ENCODE data around the gene STRA8.
"Not testable (repeated sequence)": the region's sequence is repeated elsewhere in the genome, so short reads cannot be mapped to it uniquely, and the experiment has no call there.

Gene STRA8

DNA sequence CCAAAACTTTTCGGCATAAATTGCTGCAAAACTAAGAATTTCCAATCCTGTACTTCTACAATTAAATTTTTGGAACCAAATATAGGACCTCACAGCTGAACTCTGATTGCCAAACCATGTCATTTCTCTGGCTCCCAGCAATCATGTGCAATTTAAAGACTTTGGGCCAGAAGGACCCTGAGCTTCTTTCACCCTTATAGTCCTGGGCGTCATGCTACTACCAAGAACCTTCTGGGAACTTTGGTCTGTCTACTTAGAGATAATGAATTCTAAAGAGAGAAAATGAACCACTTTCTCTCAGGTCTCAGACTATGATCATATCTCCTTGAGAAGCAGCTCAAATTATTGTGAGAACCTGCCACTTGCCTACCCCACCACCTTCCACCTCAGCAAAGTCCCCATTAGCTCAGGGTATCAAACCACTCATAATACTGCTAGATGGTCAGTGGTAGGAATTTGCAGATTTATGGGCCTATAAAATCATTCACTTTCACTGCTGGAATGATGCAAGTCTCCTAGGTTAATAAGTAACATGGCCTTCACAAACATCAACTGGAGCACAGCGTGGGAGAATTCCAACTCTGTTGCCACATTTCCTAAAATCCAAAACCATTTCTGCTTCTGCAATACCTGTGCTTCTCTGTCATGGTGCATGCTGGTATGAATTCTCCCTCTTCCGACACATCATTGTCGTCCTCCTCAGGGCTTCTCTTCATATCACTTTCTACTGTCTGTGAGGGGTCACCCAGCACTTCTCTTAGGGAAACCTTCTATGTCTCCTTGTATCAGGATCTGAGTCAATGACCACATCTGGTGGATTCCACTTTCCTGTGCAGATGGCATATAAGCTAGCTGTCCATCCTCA lies 15.8 kb upstream of the STRA8 start:
- peaks cover 3% of the 10 kb centered on the region for H3K4me1 ChIP-seq (ENCODE audit: control insufficient read depth, low read depth, low read length)
- no peak overlapping the region for H3K18ac ChIP-seq (ENCODE audit: low read length)
- no peak overlapping the region for H4K5ac ChIP-seq (ENCODE audit: low read length)
- no peak overlapping the region for H3K4ac ChIP-seq (ENCODE audit: low read depth, low read length)
- H3K27ac ChIP-seq (ENCODE audit: low read depth, low read length), result no peak overlapping the region
- no peaks in the 10 kb centered on the region for H3K36me3 ChIP-seq (ENCODE audit: control insufficient read depth, insufficient read depth, low read length)
- H3K56ac ChIP-seq (ENCODE audit: low read length), result no peak overlapping the region
- H2BK15ac ChIP-seq (replicated peaks; ENCODE audit: low read depth), result no peak overlapping the region
- no peak overlapping the region for H3K23ac ChIP-seq (ENCODE audit: low read length)
- H3K9ac ChIP-seq (ENCODE audit: low read length), result no peak overlapping the region
- no peak overlapping the region for H3K4me2 ChIP-seq (ENCODE audit: low read length)
- no peak overlapping the region for H2BK120ac ChIP-seq (ENCODE audit: low read depth, low read length)
- no peaks in the 10 kb centered on the region for H3K79me1 ChIP-seq (ENCODE audit: low read length)
- H2AK5ac ChIP-seq (ENCODE audit: low read length), result no peak overlapping the region
- WGBS (ENCODE audit: extremely low coverage, insufficient coverage, low lambda C conversion rate), result no CpG with 5 or more reads among the region's 5 CpGs
- no peak for DNase-seq
- H2BK5ac ChIP-seq (ENCODE audit: low read length), result no peak overlapping the region
- no peak overlapping the region for H4K8ac ChIP-seq (ENCODE audit: low read depth, low read length)
- H3K79me2 ChIP-seq (ENCODE audit: control insufficient read depth, insufficient read depth, low read length), result no peaks in the 10 kb centered on the region
- no peaks in the 10 kb centered on the region for H3K27me3 ChIP-seq (ENCODE audit: insufficient read depth, low read length, poor library complexity)
- H3K4me3 ChIP-seq (ENCODE audit: low read length), result no peak overlapping the region

DNA sequence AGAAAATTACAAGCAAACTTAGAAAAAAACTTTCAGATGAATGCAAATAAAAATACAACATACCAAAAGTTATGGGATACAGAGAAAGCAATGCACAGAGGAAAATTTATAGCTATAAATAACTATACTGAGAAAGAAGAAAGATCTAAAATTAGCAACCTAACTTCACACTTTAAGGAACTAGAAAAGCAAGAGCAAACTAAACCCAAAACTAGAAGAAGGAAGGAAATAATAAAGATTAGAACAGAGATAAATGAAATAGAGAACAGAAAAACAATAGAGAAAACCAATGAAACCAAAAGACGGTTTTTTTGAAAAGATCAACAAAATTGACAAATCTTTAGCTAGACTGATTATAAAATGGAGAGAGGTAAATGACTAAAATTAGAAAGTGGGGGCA lies 9.6 kb upstream of the STRA8 start:
- Histone ChIP-seq H3K27ac (ENCODE audit: low read depth, low read length) (no peak overlapping the region), H3K18ac (ENCODE audit: low read length) (no peak overlapping the region), H3K79me1 (ENCODE audit: low read length) (no peaks in the 10 kb centered on the region), H3K36me3 (ENCODE audit: control insufficient read depth, insufficient read depth, low read length) (no peaks in the 10 kb centered on the region), H2BK120ac (ENCODE audit: low read depth, low read length) (no peak overlapping the region), H2BK15ac (replicated peaks; ENCODE audit: low read depth) (no peak overlapping the region), H4K5ac (ENCODE audit: low read length) (no peak overlapping the region), H3K56ac (ENCODE audit: low read length) (no peak overlapping the region), H3K4me2 (ENCODE audit: low read length) (no peak overlapping the region), H3K4me3 (ENCODE audit: low read length) (no peak overlapping the region), H4K8ac (ENCODE audit: low read depth, low read length) (no peak overlapping the region), H3K4me1 (ENCODE audit: control insufficient read depth, low read depth, low read length) (no peaks in the 10 kb centered on the region), H2BK5ac (ENCODE audit: low read length) (no peak overlapping the region), H3K27me3 (ENCODE audit: insufficient read depth, low read length, poor library complexity) (no peaks in the 10 kb centered on the region), H3K79me2 (ENCODE audit: control insufficient read depth, insufficient read depth, low read length) (no peaks in the 10 kb centered on the region), H2AK5ac (ENCODE audit: low read length) (no peak overlapping the region), H3K4ac (ENCODE audit: low read depth, low read length) (no peak overlapping the region), H3K23ac (ENCODE audit: low read length) (no peak overlapping the region), H3K9ac (ENCODE audit: low read length) (no peak overlapping the region)
- no CpG with 5 or more reads among the region's 1 CpG for WGBS (ENCODE audit: extremely low coverage, insufficient coverage, low lambda C conversion rate)
- no peak for DNase-seq

- H4K5ac ChIP-seq (ENCODE audit: low read length), result no peak overlapping the region
- no peak overlapping the region for H2BK120ac ChIP-seq (ENCODE audit: low read depth, low read length)
- H3K79me1 ChIP-seq (ENCODE audit: low read length), result no peaks in the 10 kb centered on the region
- H3K36me3 ChIP-seq (ENCODE audit: control insufficient read depth, insufficient read depth, low read length), result no peaks in the 10 kb centered on the region
- no peak for DNase-seq
- H3K18ac ChIP-seq (ENCODE audit: low read length), result no peak overlapping the region
- no peak overlapping the region for H3K23ac ChIP-seq (ENCODE audit: low read length)
- H3K27ac ChIP-seq (ENCODE audit: low read depth, low read length), result no peak overlapping the region
- no peak overlapping the region for H3K4me3 ChIP-seq (ENCODE audit: low read length)
- H3K56ac ChIP-seq (ENCODE audit: low read length), result no peak overlapping the region
- no peaks in the 10 kb centered on the region for H3K27me3 ChIP-seq (ENCODE audit: insufficient read depth, low read length, poor library complexity)
- H2AK5ac ChIP-seq (ENCODE audit: low read length), result no peak overlapping the region
- H3K79me2 ChIP-seq (ENCODE audit: control insufficient read depth, insufficient read depth, low read length), result no peaks in the 10 kb centered on the region
- H3K4me1 ChIP-seq (ENCODE audit: control insufficient read depth, low read depth, low read length), result no peaks in the 10 kb centered on the region
- no peak overlapping the region for H3K9ac ChIP-seq (ENCODE audit: low read length)
- no peak overlapping the region for H3K4me2 ChIP-seq (ENCODE audit: low read length)
- H4K8ac ChIP-seq (ENCODE audit: low read depth, low read length), result no peak overlapping the region
- H2BK5ac ChIP-seq (ENCODE audit: low read length), result no peak overlapping the region
- no peak overlapping the region for H3K4ac ChIP-seq (ENCODE audit: low read depth, low read length)
- no peak overlapping the region for H2BK15ac ChIP-seq (replicated peaks; ENCODE audit: low read depth)
Observed at GRCh38 chr7:135231686-135232085, 2.0 kb upstream of the STRA8 start.

DNA sequence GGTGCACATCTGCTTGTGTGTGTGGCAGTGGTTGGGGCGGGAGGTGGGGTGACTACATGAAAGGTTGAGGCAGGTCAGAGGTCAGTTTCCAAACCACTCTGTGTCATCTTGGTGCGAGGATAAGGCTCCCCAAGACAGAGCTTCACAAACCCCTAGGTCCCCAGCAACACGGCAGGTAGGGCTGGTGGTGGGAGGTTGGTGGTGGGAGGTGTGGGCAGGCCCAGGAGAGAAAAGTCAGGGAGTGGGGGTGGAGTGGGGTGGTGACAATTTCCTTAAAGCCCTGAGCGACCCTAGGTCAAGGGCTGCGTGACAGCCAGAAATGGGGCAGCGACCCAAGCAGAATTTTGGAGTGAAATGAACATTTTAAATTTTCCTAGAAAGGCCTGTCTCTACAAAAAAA lies 1.6 kb upstream of the STRA8 start:
- H4K8ac ChIP-seq (ENCODE audit: low read depth, low read length), result no peak overlapping the region
- H3K18ac ChIP-seq (ENCODE audit: low read length), result no peak overlapping the region
- no peaks in the 10 kb centered on the region for H3K27me3 ChIP-seq (ENCODE audit: insufficient read depth, low read length, poor library complexity)
- no peak overlapping the region for H2AK5ac ChIP-seq (ENCODE audit: low read length)
- H3K4me1 ChIP-seq (ENCODE audit: control insufficient read depth, low read depth, low read length), result no peaks in the 10 kb centered on the region
- H3K23ac ChIP-seq (ENCODE audit: low read length), result no peak overlapping the region
- DNase-seq, result no peak
- no peak overlapping the region for H2BK15ac ChIP-seq (replicated peaks; ENCODE audit: low read depth)
- no CpG with 5 or more reads among the region's 6 CpGs for WGBS (ENCODE audit: extremely low coverage, insufficient coverage, low lambda C conversion rate)
- no peak overlapping the region for H3K4ac ChIP-seq (ENCODE audit: low read depth, low read length)
- H3K4me2 ChIP-seq (ENCODE audit: low read length), result no peak overlapping the region
- H3K9ac ChIP-seq (ENCODE audit: low read length), result no peak overlapping the region
- no peak overlapping the region for H2BK5ac ChIP-seq (ENCODE audit: low read length)
- H3K27ac ChIP-seq (ENCODE audit: low read depth, low read length), result no peak overlapping the region
- no peak overlapping the region for H4K5ac ChIP-seq (ENCODE audit: low read length)
- H3K4me3 ChIP-seq (ENCODE audit: low read length), result no peak overlapping the region
- no peak overlapping the region for H3K56ac ChIP-seq (ENCODE audit: low read length)
- H2BK120ac ChIP-seq (ENCODE audit: low read depth, low read length), result no peak overlapping the region
- H3K36me3 ChIP-seq (ENCODE audit: control insufficient read depth, insufficient read depth, low read length), result no peaks in the 10 kb centered on the region
- no peaks in the 10 kb centered on the region for H3K79me2 ChIP-seq (ENCODE audit: control insufficient read depth, insufficient read depth, low read length)
- H3K79me1 ChIP-seq (ENCODE audit: low read length), result no peaks in the 10 kb centered on the region

DNA sequence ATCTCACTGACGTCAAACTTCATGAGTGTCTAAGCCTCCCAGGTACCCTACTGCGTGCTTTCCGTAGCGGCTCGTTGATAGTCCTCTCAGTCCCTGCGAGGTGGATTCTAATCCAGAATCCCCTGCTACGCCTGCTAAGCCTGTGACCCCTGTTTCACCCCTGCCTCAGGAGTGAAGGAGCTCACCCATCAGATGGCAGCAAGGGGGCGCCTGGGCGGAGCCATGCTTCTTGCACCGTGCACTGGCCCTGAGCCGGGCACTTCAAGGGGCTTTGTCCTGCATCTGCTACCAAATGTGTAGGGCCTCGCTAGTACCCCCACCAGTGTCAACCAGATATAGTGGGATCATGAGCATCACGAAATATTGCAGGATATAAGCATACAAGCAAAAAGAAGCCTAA lies 918 bp upstream of the STRA8 start:
- no peak overlapping the region for H3K9ac ChIP-seq (ENCODE audit: low read length)
- H3K79me2 ChIP-seq (ENCODE audit: control insufficient read depth, insufficient read depth, low read length), result no peaks in the 10 kb centered on the region
- no peak overlapping the region for H3K4ac ChIP-seq (ENCODE audit: low read depth, low read length)
- no CpG with 5 or more reads among the region's 13 CpGs for WGBS (ENCODE audit: extremely low coverage, insufficient coverage, low lambda C conversion rate)
- no peak overlapping the region for H2AK5ac ChIP-seq (ENCODE audit: low read length)
- peak; percentile 49 for DNase-seq
- H3K36me3 ChIP-seq (ENCODE audit: control insufficient read depth, insufficient read depth, low read length), result no peaks in the 10 kb centered on the region
- no peaks in the 10 kb centered on the region for H3K4me1 ChIP-seq (ENCODE audit: control insufficient read depth, low read depth, low read length)
- H2BK15ac ChIP-seq (replicated peaks; ENCODE audit: low read depth), result no peak overlapping the region
- no peak overlapping the region for H4K5ac ChIP-seq (ENCODE audit: low read length)
- no peaks in the 10 kb centered on the region for H3K79me1 ChIP-seq (ENCODE audit: low read length)
- H4K8ac ChIP-seq (ENCODE audit: low read depth, low read length), result no peak overlapping the region
- H3K4me2 ChIP-seq (ENCODE audit: low read length), result no peak overlapping the region
- no peak overlapping the region for H3K27ac ChIP-seq (ENCODE audit: low read depth, low read length)
- H3K56ac ChIP-seq (ENCODE audit: low read length), result no peak overlapping the region
- H3K4me3 ChIP-seq (ENCODE audit: low read length), result no peak overlapping the region
- H3K18ac ChIP-seq (ENCODE audit: low read length), result no peak overlapping the region
- H2BK5ac ChIP-seq (ENCODE audit: low read length), result no peak overlapping the region
- no peak overlapping the region for H3K23ac ChIP-seq (ENCODE audit: low read length)
- no peaks in the 10 kb centered on the region for H3K27me3 ChIP-seq (ENCODE audit: insufficient read depth, low read length, poor library complexity)
- H2BK120ac ChIP-seq (ENCODE audit: low read depth, low read length), result no peak overlapping the region

DNA sequence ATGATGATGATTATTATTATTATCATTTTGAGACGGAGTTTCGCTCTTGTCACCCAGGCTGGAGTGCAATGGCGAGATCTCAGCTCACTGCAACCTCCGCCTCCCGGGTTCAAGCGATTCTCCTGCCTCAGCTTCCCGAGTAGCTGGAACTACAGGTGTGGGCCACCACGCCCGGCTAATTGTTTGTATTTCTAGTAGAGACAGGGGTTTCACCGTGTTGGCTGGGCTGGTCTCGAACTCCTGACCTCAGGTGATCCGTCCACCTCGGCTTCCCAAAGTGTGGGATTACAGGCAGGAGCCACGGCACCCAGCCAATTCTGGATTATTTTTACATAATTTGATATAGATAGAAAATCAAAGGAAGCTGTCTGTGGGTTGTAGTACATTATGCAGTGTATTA lies 457 bp downstream of the STRA8 start:
- WGBS (ENCODE audit: extremely low coverage, insufficient coverage, low lambda C conversion rate), result no CpG with 5 or more reads among the region's 14 CpGs
- DNase-seq; H3K56ac ChIP-seq (ENCODE audit: low read length); H4K5ac ChIP-seq (ENCODE audit: low read length); H3K4ac ChIP-seq (ENCODE audit: low read depth, low read length); H3K27ac ChIP-seq (ENCODE audit: low read depth, low read length); H2AK5ac ChIP-seq (ENCODE audit: low read length); H2BK15ac ChIP-seq (replicated peaks; ENCODE audit: low read depth); H3K27me3 ChIP-seq (ENCODE audit: insufficient read depth, low read length, poor library complexity); H2BK120ac ChIP-seq (ENCODE audit: low read depth, low read length); H3K79me2 ChIP-seq (ENCODE audit: control insufficient read depth, insufficient read depth, low read length); H3K18ac ChIP-seq (ENCODE audit: low read length); H3K79me1 ChIP-seq (ENCODE audit: low read length); H3K9ac ChIP-seq (ENCODE audit: low read length); H3K4me2 ChIP-seq (ENCODE audit: low read length); H4K8ac ChIP-seq (ENCODE audit: low read depth, low read length); H3K4me1 ChIP-seq (ENCODE audit: control insufficient read depth, low read depth, low read length); H3K36me3 ChIP-seq (ENCODE audit: control insufficient read depth, insufficient read depth, low read length); H3K4me3 ChIP-seq (ENCODE audit: low read length); H3K23ac ChIP-seq (ENCODE audit: low read length); H2BK5ac ChIP-seq (ENCODE audit: low read length): not testable (repeated sequence)

Measured in mesendoderm (in vitro differentiated cells).